Skin of body (tissue), 2 donors: Measurements from ENCODE around the gene MYLK. TPM values are rescaled to one million over a fixed set of nuclear protein-coding genes. Genes with fewer than 3 reads are reported as not detected.
A peak's percentile ranks its signal among the peaks of the same experiment; 100 is the strongest.

ENCODE experiments used
- DNase-seq: peaks from one replicate; lab custom pipeline; 2025; lab: John Stamatoyannopoulos, UW
- total RNA-seq: library from RNA; depleted of rRNA; stranded (reverse); fragments of >200 nt; gene quantifications from one replicate; pipeline ENCODE4 v1.2.3, GENCODE V29; 2014

MYLK gene
- total RNA-seq, 1 donor from 2014 or later: 57.6 TPM

DNA sequence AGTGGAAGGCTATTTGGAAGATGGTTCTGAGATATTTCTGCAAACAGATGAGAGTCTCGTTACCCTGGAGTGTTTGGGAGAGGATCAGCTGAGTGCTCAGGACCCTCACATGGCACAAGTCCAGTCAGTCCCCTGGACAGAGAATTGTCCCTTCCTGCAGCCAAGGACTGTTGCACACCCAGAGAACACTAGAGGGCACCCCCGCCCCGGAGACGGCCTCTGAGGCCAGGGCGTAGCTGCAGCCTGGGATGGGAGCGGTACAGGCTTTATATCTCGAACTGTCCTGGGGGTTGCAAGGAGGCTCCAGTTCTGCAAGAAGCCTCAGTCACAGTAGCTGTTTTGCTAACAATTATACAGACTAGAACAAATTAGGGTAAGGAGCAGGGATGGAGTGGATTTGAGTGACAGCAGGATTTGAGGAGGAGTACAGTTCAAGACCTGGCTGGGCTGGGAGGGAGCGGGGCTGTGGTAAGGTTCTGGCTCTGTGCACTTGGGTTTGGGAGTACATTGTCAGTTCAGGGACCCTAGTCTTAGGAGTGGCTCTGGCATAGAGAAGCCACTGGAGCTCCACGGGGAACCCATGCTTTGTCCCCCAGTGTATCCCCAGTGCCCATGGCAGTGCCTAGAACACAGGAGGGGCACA is 231.7 kb downstream of the MYLK start:
- DNase-seq: peak; percentile 44

DNA sequence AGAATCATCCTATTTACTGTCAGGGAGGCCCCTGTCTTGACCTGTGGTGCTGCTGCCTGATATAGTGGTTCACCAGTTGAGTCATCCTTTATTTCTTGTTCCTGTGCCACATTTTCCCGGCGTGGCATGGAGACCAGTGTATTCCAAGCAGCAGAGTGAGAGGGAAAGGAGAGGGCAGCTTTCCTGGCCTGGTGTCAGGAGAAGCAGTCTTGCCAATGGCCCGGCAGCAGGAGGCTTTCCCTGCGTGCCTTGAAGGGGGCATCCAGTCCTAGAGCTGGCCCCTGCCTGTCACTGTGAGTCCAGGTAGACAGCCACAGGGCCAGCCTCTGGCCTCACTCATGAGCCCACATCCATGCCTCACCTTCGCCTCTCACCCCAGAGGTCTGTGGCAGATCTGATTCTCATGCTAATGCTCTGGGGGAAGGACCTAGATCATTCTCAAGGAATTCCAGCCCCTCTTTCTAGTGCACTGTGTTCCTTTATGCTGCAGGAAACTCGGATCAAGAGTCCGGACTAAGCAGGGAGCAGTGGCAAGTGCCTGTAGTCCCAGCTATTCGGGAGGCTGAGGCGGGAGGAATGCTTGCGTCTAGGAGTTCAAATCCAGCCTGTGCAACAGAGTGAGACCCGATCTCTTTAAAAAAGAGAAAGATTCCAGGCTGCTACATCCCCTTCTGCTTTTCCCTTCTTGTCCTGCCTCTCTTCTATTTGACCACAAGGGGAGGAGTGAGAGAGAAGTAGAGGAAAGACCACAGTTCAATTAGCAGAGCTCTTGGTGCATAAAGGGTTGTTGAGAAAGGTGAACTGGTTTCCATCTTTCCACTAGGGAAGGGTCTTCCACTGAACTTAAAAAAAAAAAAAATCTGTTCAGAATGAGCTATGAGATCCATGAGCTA is 232.4 kb downstream of the MYLK start:
- DNase-seq: no peak

DNA sequence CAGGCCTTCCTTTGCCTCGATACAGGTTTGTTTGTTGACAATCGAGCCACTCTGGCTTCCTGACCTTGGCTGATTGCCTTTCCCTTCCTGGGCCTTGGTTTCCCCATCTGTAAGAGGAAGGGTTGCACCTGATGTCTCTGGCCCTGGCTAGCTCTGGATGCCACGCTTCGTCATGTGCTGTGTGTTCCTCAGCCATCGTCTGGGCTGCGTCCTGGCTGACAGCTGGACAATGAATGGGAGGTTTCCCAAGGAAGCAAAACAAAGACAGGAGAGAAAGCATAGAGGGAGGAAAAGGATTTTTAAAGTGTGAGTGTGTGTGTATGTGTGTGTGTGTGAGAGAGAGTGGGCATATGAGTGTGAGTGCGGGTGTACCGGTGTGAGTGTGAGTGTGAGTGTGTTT is 234.0 kb downstream of the MYLK start:
- DNase-seq: no peak

DNA sequence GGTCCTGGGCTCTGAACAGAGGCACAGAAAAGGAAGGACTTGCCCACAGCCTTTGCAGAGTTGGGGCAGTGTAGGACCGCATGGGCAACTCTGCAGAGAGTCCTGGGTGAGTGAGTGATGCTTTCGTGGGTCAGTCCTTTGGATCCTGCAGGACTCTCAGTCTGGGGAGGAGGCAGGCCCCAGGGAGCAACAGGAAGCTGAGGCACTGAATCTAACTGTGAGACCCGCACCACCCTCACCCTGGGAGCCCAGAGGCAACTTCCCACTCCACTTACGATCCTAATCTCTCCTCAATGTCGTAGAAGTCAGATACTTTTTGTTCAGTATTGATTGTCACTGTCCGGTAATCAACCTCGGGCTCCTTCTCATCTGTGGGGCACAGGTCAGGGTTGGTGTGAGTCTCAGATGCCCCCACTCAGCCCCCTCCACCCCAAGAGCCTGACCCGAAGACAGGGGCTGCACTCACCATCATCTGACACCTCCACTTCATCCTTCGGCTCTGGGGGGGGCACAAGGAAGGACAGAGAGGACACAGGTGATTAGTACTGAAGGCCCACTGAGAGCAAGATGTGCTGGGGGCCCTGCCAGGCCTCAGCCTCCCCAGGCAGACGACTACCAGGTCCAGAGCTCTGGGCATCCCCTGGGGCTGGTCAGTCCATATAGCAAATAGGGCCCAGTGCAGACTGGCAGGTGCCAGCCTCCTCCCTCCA is 235.3 kb downstream of the MYLK start:
- DNase-seq: no peak

DNA sequence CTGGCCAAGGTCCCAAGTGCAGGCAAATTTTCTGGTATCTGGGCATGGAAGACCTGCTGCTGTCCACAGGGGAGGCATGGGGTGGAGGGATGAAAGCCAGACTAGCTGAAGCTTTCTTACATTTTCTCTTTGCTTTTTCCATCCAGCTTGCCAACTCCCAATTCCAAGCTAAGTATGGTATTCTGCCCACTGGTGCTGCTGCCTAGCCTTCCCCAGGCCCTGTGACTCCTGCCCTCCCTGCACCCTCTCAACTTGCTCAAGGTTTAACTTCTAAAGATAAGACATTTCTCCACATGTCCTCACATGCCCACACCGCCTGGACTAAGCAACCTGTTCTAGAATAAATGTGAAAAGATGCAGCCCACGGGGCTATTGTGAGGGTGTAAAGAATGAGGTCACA is 239.8 kb downstream of the MYLK start:
- DNase-seq: no peak

DNA sequence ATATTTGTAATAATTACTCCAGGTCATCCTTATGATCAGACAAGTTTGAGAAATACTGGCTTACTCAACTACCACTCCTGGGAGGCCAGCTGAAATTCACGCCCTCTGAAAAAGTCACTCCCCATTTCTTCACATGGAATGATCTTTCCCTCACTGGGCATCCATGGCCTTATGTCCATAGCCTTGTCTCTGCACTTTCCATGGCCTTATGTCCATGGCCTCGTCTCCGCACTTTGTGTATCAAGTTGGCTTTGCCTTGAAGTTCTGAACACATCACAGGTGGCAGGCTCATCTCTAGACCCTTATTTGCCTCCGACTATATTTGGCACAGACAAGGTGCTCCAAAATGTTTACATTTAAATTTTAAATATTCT is 241.2 kb downstream of the MYLK start:
- DNase-seq: no peak

DNA sequence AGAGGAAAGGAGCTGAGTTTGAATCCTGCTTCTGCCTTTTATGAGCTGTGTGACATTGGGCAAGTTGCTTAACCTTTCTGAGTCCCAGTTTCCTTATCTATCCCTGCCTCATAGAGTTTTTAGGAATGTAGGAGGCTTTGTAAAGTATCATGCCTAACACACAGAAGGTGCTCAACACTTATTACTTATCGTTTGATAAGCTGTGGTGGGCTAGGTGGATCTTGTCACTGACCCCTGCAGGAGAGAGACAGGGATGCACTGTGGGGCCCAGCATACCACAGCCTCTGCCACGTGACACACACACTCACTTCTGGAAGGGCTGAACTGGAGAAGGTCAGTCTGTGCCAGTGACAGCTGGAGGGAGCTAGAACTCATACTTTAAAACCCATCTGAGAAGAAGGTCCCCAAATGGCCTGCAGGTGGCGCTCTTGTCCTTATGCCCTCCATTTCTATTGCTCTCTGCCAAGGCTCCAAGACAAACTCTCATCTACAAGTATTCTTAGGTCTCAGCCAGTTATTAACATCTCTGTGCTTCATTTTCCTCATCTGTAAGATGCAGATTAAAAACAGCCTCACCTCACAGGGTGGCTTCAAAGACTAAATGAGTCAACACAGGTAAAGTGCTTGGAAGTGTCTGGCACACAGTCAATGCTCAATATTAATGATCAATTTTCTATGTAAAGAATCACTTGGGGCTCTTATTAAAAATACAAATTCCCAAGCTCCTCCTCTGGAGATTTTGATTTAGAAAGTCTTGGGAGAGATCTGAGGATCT is 241.8 kb downstream of the MYLK start:
- DNase-seq: peak; percentile 33

DNA sequence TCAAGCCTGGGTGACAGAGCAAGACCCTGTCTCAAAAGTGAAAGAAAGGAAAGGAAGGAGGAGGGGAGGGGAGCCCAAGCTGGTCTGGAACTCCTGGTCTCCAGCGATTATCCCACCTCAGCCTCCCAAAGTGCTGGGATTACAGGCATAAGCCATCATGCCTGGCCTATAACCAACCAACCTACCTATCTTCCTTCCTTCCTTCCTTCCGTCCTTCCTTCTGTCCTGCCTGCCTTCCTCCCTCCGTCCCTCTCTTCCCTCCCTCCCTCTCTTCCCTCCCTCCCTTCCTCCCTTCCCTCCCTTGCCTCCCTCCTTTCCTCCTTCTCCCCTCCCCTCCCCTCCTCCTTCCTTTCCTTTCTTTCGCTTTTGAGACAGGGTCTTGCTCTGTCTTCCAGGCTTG is 242.6 kb downstream of the MYLK start:
- DNase-seq: no peak

DNA sequence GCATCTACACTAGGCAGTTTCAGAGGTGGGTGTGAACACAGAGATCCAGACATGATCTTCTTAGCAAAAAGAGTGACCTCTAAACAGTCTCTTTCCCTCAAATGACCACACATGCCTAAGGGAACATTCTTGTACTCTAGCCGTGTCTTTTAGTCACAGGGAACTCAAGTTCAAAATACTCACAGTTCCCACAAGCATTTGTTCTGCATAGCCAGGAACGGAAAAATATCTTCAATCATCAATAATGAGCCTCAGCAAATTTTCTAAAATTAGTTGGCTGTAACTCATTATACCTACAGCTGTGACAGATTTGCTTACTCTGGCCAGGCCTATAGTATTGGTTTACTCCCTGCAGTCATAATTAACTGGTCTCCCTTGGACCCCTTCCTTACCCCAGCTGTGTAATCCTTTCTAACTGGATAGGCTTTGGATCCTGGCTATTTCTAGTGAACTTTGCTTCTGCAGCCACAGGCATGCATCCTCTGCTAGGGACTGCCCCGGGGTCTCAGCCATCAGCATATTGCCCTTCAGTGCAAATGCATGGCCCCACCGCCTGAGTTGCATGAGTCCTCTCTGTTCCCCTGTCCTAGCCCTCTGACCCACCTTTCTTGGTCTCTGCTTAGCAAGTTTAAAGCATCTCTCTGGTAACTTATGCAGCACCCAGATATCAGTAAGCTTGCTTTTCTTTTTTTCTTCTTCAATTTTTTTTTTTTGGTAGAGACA is 243.2 kb downstream of the MYLK start:
- no peak for DNase-seq

DNA sequence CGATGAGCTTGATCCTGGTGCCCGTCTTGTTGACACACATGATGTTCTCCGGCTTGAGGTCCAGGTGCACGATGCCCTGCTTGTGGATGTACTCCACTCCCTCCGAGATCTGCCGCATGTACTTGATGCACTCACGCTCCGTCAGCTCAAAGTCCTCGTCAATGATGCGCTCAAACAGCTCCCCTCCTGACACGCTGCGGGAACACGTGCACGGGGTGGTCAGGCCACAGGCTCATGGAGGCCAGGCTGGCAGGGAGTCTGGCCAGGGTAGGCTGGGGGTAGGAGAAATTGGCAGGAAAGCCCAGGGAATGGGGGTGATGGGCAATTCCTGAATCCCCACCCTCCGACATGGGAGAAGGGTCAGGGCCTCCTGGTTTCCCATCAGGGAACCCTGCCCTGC is 243.8 kb downstream of the MYLK start:
- no peak for DNase-seq

DNA sequence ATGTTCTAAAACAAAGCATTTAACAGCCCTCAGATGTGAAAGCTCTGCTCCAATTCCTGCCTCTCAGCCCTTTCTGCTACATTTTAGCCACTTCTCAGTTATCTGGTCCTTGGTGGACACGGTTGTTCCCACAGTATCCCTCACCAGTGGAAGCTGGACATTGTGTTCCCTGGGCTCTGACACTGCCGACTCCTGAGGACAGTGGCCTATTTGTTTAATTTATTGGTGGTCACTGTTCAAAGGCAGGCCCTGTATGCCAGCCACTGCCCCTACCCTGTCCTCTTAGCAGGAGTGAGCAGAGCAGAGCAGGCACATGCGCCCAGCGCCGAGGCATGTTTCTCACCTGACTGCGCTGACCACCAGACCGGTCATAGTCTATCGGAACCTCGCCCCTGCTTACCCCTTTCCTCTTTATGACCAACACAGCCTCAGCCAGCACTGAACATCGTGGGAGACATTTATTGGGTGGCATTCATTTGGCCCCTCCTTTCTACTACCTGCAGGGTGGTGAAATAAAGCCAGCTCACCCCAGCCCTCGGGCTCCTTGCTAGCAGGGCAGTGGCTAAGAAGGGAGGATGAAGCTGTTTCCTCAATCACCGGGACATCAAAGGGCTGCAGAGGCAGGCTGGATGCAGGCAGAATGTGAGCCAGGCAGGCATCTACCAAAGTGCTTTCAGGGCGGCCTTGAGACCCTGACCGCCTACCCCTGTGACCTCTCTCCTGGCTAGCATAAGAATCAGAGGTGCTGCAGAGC is 245.0 kb downstream of the MYLK start:
- DNase-seq: no peak

DNA sequence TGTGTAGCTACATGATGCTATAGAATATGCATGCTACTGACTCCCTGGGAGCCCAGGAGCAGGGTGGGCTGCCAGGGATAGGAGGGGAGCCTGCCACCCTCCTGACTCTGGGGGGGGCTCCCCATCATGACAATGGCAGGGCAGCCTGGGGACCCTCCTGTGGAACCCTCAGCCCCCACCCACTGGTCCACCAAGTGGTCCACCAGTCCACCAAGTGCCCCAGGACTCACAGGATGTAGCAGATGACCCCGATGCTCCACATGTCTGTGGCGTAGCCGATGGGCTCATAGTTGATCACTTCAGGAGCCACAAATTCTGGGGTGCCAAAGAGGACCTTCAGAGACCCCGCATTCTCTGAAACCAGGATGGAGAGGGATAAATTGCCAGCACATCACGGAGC is 246.3 kb downstream of the MYLK start:
- DNase-seq: no peak

DNA sequence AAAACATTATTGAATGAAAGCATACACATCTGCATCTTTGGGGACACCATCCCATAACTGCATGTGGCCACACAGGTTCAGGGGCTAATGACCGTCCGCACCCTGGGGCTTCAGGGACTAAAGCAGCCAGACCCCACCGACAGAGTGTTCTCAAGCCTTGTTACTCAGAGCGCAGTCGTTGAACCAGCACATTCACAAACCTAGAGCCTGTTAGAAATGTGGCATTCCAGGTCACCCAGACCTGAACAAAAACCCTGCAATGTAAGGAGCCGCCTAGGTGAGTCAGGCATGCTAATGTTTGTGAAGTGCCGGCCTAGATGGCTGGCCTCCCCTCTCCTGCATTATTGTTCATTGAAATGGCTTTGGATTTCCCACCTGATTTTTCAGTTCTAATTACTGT is 247.0 kb downstream of the MYLK start:
- no peak for DNase-seq

DNA sequence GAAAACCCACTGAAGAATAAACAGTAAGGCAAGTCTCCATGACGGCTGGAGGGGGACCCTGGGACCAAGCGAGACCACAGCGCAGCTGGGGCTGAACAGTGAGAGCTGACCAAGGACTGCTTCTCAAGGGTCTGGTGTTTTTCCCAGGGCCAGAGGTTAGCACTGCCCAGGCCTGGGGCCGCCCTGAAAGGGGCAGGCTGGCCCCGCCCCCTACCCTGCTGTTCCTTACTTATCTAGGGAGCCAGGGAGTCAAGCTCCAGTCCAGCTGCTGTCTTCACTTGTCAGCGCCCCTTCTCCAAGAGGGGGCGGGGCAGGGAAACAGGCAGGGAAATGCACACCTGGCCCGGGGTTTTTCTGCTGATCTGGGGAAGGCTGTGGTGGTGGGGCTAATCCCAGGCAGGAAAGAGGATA is 247.7 kb downstream of the MYLK start:
- no peak for DNase-seq

DNA sequence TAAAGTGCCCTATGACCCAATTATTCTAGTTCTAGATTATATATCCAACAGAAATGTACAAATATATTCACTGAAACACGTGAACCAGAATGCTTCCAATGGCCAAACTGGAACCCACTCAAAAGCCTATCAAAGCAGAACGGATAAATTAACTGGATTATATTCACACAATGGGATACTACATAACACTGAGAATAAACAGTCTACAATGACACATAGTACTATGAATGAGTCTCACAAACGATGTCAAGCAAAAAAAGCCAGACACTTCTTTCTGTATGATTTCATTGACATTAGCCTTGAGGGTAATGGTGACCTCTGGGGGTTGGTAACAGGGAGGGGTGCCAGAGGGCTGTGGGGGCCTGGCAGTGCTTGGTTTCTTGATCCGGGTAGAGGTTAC is 248.4 kb downstream of the MYLK start:
- no peak for DNase-seq

DNA sequence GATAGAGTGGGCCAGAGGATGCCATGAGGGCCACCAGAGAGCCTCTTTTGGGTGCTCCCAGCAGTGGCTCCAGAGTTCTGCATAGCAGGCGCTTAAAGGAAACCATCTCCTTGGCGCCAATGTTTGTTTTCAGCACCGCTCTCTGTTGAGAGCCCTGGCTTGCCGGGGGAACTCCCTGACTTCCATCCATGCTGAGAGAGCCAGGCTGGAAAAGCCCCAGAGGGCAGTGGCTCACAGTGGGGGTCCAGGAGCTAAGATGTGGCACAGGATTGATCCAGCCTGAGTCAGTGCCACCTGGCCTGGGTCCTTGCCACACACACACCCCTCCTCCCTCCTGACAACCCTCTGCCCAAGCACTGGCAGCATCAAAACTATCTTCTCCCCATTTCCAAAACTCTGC is 248.9 kb downstream of the MYLK start:
- DNase-seq: no peak

DNA sequence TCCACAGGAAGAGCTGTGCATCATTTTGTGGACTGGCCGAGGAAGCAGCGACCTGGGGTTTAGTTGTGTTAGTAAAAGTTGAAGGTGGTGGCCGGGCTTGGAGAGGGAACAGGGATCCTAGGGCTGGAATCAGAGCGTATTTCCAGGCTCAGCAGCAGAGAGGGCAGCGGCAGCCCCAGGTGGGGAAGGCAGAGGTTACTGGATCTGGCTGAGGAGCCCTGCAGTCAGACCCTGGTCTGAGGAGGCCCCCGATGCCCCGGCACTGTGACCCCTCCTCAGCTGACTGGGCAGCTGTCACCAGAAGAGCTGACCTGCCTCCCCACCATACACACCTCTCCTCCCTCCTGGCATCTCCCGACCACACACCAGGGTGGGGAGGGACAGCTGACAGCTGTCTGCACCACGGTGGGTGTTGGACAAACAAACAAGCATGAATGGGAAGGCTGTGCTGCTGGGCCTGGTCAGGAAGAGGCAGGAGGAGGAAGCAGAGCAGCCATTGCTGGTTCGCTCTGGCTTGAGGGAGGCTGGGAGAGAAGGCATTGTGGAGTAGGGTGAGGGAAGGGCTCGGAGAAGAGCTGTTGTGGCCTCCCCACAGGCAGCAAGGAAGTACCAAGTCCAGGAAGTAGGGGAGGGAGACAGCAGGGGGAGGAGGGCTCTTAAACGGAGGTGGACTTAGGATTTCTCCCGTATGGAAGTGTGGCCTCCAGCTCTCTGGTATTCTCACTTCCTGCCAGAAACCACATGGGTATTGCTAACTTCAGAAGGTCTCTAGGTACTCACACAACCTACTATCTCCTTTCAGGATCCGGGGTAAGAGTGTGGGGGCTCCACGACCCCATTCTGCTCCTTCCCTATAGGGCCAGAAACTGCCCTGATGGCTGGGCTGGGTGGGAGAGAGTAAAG is 249.7 kb downstream of the MYLK start:
- DNase-seq: no peak

DNA sequence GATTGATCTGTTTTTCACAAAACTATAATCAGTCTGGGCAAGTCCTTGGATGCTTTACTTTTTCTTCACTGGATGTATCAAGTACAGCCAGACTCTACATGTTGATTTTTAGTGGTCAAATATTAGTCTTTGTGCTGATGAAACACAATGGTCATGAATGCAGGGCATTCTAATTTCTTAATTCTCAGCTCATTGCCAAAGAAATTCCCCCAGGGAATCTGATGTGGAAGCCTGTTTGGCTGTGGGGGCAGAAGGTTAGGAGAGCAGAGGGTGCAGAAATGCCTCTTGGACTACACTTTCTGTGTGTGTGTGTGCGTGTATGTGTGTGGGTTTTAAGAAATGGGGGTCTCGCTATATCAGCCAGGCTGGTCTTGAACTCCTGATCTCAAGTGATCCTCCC is 250.6 kb downstream of the MYLK start:
- no peak for DNase-seq

DNA sequence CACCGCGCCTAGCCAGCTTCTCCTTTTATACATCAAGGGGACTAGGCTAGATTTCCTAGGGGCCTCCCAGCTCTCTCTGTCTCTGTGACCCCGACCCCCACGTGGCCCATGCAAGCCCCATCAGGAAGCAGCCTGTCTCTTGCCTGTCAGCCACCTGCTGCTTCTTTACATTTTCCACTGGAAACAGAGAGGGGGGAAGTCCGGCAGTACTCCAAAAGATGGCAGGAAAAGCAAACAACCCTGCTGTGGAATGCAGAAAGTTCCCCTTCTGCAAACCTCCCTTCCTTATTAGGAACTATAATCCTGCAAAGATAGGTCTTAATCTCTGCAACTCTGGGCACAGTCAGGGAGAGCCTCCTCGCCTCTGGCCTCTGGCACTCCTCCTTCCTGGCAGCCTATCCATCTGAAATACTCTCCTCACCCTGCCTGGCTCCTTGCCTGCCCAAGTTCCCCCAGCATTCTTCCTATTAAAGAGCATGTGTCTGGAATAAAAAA is 251.9 kb downstream of the MYLK start:
- DNase-seq: peak; percentile 35
